Stimulated activated CD4-positive, alpha-beta T cell treated with anti-CD3 and anti-CD28 coated beads, TNF-alpha, amount 100 ng/mL, for 24 hours (primary cell): ENCODE data around the gene ANKLE2.
"Not testable (repeated sequence)": the region's sequence is repeated elsewhere in the genome, so short reads cannot be mapped to it uniquely, and the experiment has no call there.

Source experiments
- DNase-seq, 3 experiments: peaks; one replicate each; pipeline ENCODE4 v3.0.0-alpha.2; 2020; ENCODE audit warnings: low read depth in 3 of 3

ANKLE2 gene

GRCh38 chr12:132761032-132761920 is at the start of gene ANKLE2:
Gene ANKLE2, minus strand, starts transcription at chr12:132761832. Its CDS starts 34 bp downstream, at chr12:132761798.
- peak; percentile 36 to 73 (median 40) for DNase-seq

GRCh38 chr12:132809391-132809790 is 47.8 kb upstream of the ANKLE2 start:
- peak in 1 of 3 experiments; percentile 30 for DNase-seq

DNA sequence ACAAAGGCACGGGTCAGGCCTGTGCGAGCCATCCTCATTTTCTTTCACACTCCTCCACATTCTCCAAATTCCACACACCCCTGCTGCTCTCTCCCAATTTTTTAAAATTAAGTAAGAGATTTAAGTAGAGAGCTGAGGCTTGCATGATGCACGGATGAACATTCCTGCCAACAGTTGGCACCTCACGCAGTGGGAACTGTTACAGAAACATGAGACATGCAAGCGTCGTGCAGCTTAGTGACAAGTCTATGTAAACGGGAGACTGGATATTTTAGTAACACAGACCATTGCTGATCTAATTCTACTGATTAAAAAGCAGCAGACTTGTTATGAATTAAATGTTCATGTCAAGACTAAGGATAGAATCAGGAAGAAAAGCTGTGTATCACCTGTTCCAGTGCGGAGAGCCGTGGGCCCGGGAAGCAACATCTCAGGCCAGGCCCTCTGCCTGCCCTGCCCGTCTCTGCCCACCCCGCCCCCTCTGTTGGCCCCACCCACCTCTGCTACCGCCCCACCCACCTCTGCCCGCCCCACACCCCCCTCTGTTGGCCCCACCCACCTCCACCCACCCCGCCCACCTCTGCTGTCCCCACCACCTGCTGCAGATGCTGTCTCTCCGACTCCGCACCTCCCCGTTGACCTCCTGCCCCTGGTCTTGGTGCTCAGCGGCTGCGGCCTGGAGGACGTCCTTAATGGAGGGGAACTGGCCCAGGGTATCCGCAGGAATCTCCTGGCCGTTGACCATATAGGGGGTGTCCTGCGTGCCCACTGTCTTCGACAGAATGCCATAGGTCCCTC is 45.9 kb upstream of the ANKLE2 start:
- DNase-seq = no peak

- peak in 1 of 3 experiments; percentile 41 for DNase-seq
Observed at GRCh38 chr12:132806857-132807256, 45.2 kb upstream of the ANKLE2 start.

DNA sequence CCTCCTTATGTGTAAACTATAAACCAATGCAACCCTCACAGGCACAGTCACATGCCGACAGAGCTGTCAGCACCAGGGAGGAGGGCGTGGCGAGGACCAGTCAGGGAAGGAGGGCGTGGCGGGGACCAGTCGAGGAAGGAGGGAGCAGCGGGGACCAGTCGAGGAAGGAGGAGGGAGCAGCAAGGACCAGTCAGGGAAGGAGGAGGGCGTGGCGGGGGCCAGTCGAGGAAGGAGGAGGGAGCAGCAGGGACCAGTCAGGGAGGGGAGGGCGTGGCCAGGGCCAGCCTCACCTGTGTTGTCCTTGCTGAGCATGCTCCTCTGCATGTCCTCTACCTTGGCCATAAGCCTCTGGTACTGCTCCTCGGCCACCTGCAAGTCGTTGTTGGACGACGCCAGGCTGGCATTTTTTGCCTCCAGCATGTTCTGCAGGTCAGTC is 42.8 kb upstream of the ANKLE2 start:
- DNase-seq = no peak

DNA sequence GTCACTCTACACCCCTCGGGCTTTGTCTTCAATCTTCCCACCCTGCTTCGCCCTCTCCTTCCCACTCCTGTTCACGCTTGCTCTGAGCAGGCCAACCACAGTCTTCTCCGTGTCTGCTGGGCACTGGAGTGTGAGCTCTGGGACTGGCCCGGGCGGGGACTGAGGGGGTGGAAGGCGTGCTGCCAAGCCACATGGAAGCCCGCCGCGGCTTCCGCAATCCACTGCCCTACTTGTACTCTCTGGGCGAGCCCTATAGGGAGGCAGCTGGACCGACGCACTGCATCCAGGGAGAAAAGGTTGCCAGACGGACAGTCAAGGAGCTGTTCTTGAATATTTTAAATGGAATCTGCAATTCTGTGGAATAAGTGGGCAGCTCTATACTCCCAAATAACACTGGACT is 42.3 kb upstream of the ANKLE2 start:
- no peak for DNase-seq

DNA sequence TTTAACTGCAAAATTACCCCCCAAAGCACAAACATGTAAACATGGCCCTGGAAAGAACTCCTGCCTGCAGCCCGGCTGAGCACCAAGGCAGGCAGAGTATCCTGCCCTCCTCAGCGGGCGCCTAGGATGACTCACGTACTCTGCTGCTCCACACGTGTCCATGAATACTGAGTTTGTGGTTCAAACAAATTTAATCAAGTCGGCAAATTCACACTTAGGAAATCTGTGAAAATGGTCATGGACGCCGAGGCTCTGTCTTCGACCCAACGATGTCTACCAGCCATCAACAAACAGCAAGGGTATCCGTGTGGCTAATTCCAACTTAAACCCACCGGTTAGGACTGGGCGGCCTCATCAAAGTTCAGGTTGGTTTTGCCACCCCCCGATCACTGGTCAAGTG is 41.5 kb upstream of the ANKLE2 start:
- DNase-seq = no peak

DNA sequence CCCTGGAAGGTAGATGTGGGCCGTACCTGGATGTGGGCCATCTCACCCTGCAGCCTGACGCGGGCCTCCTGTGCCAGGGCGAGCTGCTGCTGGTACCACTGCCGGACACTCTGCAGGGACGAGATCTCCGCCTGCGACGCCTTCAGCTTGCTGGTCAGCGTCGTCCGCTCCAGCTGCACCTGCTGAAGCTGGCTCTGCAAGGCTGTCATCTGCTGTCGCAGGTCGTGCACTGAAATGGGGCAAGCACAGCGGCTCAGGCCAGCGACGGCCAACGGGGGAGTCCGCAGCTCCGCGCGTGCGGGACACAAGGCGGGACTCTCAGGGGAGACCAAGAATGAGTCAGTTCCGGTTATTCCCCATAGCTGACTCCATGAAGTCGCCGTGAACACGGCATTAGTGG is 40.1 kb upstream of the ANKLE2 start:
- no peak for DNase-seq

- DNase-seq = no peak
Observed at GRCh38 chr12:132798836-132799235, 37.2 kb upstream of the ANKLE2 start.

DNA sequence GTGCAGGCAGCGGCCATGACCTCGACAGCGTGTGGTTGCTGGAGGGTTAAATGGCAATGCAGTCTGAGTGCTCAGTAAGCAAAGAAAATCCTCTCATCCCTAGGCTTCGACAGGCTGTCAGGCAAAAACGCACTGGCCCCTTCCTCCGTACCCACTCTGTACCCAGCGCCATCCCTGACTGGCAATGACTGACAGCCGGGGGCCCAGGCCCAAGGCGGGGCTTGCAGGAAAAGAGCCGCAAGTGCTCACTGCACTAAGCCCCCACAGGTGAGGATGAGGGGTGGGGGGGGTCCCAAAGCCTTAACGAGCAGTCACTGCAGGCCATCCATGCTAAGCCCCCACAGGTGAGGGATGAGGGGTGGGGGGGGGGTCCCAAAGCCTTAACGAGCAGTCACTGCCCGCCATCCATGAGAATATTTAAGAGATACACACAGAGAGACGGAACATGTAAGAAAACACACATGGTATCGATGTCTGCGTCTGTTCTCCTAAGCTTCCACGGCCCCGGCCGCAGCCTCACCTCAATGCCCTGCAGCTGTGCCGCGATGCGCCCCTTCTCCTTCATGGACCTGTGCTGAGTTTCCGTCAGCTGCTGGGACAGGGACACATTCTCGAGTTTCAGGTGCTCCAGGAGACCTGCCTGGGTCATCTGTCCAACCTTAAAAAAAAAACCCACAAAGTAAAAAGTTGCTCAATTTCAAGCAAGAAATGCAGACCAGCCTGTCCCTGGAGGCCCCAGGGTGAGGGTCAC is 36.4 kb upstream of the ANKLE2 start:
- no peak for DNase-seq

GRCh38 chr12:132795847-132796246 is 34.2 kb upstream of the ANKLE2 start:
- no peak for DNase-seq

DNA sequence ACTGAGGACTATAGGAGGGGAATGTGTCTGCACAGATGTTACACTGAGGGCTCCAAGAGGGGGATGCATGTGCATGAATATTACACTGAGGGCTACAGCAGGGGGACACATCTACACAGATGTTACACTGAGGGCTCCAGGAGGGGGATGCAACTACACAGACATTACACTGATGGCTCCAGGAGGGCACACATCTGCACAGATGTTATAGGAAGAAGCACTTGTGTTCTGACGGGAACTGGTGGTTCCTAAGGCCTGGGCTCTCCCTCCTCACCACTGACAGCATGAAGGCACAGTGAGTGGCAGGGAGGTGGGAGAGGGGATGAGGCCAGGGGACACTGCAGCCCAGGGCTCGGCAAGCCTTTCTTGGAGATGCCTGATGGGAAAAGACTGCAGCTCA is 30.3 kb upstream of the ANKLE2 start:
- DNase-seq = not testable (repeated sequence)

GRCh38 chr12:132789099-132789471 is 27.5 kb upstream of the ANKLE2 start:
- DNase-seq = no peak

DNA sequence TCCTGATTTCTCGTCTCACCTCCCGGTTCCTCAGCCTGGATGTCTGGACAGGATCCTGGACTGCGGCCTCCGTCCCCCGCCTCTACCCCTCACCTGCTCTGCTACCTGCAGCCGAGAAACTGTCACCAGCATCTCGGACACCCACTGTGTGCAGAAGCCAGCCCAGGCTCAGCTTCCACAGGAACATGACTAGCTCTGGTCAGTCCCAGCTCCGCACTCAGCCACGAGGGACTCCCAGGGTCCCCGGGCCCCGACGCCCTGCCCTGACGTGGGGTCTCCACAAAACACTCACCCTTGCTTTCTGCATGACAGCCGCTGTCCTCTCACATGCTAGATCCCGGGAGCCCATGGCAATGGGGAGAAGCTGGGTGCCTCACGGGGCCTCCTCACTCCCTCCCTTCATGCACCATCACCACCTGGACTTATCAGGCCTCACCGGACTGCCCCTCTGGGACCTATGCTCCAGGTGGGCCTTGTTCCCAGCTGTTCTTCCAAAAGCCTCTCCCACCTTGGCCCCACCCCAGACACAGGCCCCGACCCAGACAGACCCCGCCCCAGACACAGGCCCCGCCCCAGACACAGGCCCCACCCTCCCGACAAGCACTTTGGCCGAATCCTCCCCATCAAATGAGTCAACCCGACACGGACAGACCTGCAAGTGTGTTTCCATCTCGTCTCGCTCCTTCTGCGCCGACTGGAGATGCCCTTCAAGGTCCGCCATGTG is 26.9 kb upstream of the ANKLE2 start:
- no peak for DNase-seq

DNA sequence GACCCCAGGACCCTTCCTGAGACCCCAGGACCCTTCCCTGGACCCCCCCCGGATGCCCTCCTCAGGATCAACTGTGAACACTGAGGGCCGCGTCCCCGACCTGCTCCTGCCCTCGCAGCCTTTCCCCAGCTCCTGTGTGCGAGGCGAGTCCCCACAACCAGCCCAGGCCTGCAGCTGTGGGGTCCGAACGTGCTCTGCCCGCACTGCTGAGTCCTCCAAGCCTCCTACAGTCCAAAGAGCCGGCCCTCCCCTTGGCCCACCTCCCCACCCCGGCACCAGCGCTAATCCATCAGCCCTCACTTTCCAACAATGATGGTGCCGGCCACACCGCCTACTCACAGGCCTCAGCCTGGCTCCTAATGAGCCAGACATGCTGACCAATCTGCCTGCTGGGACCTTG is 26.2 kb upstream of the ANKLE2 start:
- no peak for DNase-seq

GRCh38 chr12:132786192-132786591 is 24.6 kb upstream of the ANKLE2 start:
- no peak for DNase-seq

- DNase-seq = no peak
Observed at GRCh38 chr12:132784580-132784979, 22.9 kb upstream of the ANKLE2 start.

GRCh38 chr12:132783917-132784531 is 22.4 kb upstream of the ANKLE2 start:
- DNase-seq = no peak

DNA sequence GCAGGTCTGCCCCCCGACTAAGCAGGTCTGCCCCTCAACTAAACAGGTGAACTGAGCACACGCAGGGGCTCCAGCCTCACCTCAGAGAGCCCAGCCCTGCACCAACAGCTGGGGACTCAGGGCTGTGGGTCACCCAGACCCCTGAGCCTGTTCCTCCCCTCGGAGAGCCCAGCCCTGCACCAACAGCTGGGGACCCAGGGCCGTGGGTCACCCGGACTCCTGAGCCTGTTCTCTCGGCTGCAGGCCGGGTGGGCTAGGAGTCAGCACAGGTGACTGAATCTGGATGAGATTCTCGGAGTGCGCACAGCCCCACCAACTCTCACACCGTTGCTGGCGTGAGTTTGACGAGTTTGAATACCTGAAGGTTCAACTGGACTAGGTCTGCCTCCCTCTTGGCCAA is 20.3 kb upstream of the ANKLE2 start:
- no peak for DNase-seq

GRCh38 chr12:132779781-132780353 is 18.2 kb upstream of the ANKLE2 start:
- DNase-seq = no peak

DNA sequence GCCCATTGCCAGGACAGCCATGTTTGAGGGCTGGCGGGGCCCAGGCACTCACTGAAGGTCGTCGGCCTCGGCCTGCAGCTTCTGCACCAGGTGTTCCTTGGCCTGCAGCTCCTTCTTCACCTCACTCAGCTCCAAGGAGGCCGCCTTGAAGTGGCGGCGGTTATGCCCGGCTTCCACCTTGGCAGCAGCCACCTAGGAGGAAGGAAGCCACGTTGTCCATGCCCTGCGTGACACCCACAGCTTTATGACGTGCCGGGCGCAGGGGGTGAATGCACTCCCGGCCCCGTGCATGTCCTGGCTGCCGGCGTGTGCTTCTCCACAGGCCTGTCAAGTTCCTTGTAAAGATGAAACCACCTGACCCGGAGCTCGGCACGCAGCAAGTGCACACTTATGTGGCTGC is 16.0 kb upstream of the ANKLE2 start:
- DNase-seq = no peak
